Vagina (tissue), 2 donors: Measurements from ENCODE around the gene CST9.

Source experiments
- POLR2A ChIP-seq, 2 donors: fragments of 450-650 bp; IDR thresholded peaks; one replicate each; pipeline ENCODE4 v1.6.1; 2017; ENCODE audit warnings: antibody characterized with exemption in 2 of 2, mild to moderate bottlenecking in 2 of 2, moderate library complexity in 2 of 2
- POLR2AphosphoS5 ChIP-seq, 2 donors: sonication (generic); formaldehyde crosslinking; IDR thresholded peaks; one replicate each; pipeline ENCODE4 v1.9.0; 2017; ENCODE audit warnings: antibody characterized with exemption in 2 of 2, mild to moderate bottlenecking in 2 of 2, low read depth in 1 of 2; ENCODE audit not compliant: insufficient read depth in 1 of 2
- TF ChIP-seq, protein P1 (sequence below), 3 experiments: fragments of 450-650 bp in 2 of 3; fragments of 200-600 bp in 1 of 3; sonication (generic) in 1 of 3; IDR thresholded peaks; one replicate each; pipeline ENCODE4 v1.5.1; 2017 to 2019; ENCODE audit warnings: antibody characterized with exemption in 3 of 3, mild to moderate bottlenecking in 2 of 3, moderate library complexity in 2 of 3

DNA sequence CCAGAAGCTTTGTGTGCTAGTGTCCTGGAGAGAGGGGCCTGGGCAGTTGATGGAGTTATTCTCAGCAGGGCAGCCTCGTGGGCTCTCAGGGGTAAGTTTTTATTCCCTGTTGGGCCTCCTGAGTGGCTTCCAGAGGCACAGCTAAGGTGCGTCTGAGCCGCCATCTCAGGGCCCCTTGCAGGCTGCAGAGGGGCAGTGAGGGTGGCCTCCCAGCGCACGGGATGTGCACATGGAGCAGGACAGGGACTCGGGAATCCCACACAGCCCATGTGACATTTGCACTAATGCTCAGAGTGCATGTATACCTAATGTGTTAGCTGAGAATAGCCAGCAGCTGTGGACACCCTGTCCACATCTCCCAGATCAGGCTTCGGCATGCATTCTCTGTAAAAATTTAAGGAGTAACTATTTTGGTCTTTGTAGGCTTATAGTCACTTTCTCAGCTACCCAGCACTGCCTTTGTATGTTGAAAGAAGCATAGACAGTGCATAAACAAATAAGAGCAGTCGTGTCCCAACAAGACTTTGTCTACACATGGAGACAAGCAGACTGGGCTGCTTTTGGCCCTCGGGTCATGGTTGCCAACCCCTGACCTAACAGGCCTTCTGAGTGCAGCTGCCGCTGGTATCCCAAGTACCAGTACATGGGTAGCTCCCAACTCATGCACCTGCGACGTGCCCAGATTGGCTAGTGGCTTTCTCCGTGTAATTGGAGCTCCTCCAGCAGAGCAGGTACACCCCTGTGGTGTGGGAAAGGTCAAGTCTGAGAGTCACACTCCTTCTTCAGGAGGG, 18.8 kb downstream of the CST9 start:
- TF ChIP-seq, protein P1, sequence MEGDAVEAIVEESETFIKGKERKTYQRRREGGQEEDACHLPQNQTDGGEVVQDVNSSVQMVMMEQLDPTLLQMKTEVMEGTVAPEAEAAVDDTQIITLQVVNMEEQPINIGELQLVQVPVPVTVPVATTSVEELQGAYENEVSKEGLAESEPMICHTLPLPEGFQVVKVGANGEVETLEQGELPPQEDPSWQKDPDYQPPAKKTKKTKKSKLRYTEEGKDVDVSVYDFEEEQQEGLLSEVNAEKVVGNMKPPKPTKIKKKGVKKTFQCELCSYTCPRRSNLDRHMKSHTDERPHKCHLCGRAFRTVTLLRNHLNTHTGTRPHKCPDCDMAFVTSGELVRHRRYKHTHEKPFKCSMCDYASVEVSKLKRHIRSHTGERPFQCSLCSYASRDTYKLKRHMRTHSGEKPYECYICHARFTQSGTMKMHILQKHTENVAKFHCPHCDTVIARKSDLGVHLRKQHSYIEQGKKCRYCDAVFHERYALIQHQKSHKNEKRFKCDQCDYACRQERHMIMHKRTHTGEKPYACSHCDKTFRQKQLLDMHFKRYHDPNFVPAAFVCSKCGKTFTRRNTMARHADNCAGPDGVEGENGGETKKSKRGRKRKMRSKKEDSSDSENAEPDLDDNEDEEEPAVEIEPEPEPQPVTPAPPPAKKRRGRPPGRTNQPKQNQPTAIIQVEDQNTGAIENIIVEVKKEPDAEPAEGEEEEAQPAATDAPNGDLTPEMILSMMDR (IDR thresholded peaks at IDR 0.05) = no peak
- TF ChIP-seq POLR2A (IDR thresholded peaks at IDR 0.05) = no peak
- TF ChIP-seq POLR2AphosphoS5 (IDR thresholded peaks at IDR 0.05; ENCODE audit: insufficient read depth in 1 of 2, low read depth in 1 of 2) = no peak
